HFF-Myc (cell line): ENCODE measurements around the gene IER2.
A peak's percentile ranks its signal among the peaks of the same experiment; 100 is the strongest.
"Not testable (repeated sequence)": the region's sequence is repeated elsewhere in the genome, so short reads cannot be mapped to it uniquely, and the experiment has no call there.

Experiments used
- DNase-seq: peaks from one replicate; pipeline ENCODE4 v3.0.0-alpha.2; 2011; ENCODE audit warnings: low read depth; ENCODE audit errors: extremely low read depth
- H3K4me3 ChIP-seq: replicated peaks from 2 replicates; pipeline ENCODE4 v1.5.1; 2011; ENCODE audit warnings: low read depth, mild to moderate bottlenecking, control low read depth, low read length
- CTCF ChIP-seq: IDR thresholded peaks from 2 replicates; pipeline ENCODE4 v1.5.1; 2012; ENCODE audit warnings: mild to moderate bottlenecking, low read depth, low read length, control low read depth; ENCODE audit errors: missing control alignments

The IER2 gene

GRCh38 chr19:13181747-13182388 lies 31.7 kb downstream of the IER2 start:
- no peak for TF ChIP-seq CTCF
- peak; percentile 47 for DNase-seq
- no peak overlapping the region for H3K4me3 ChIP-seq

GRCh38 chr19:13184926-13185325 lies 34.7 kb downstream of the IER2 start:
- not testable (repeated sequence) for DNase-seq

GRCh38 chr19:13185763-13186657 lies 35.8 kb downstream of the IER2 start:
- not testable (repeated sequence) for DNase-seq, H3K4me3 ChIP-seq

More at GRCh38 chr19:13184926-13185325, 34.7 kb downstream of the IER2 start:
- H3K4me3 ChIP-seq, result not testable (repeated sequence)

- DNase-seq, H3K4me3 ChIP-seq: not testable (repeated sequence)
These were observed 36.5 kb downstream of the IER2 start for GRCh38 chr19:13186688-13187087.

GRCh38 chr19:13187419-13187818 lies 37.2 kb downstream of the IER2 start:
- DNase-seq, result no peak
- no peak overlapping the region for H3K4me3 ChIP-seq
- TF ChIP-seq CTCF, result no peak

- no peak for DNase-seq
- no peak overlapping the region for H3K4me3 ChIP-seq
- no peak for TF ChIP-seq CTCF
These were observed 39.4 kb downstream of the IER2 start for GRCh38 chr19:13189600-13189999.

- no peak overlapping the region for H3K4me3 ChIP-seq
- DNase-seq, result no peak
- no peak for TF ChIP-seq CTCF
These were observed 40.8 kb downstream of the IER2 start for GRCh38 chr19:13190781-13191540.

GRCh38 chr19:13195678-13196077 lies 45.5 kb downstream of the IER2 start:
- no peak for DNase-seq
- H3K4me3 ChIP-seq, result no peak overlapping the region
- no peak for TF ChIP-seq CTCF
